HAP-1 (cell line): Measurements from ENCODE around the gene MOB1A.
A peak's percentile ranks its signal among the peaks of the same experiment; 100 is the strongest.
"Not testable (repeated sequence)": the region's sequence is repeated elsewhere in the genome, so short reads cannot be mapped to it uniquely, and the experiment has no call there.

Experiments
- DNase-seq, 2 experiments: peaks; one replicate each; pipeline ENCODE4 v3.0.0-alpha.2; 2016 to 2020; ENCODE audit warnings: low spot score in 2 of 2
- H3K27me3 ChIP-seq: fragments of 250-450 bp; sonication (Bioruptor Pico); 2 replicates; pipeline ENCODE4 v1.5.1; 2020; ENCODE audit warnings: low read depth, mild to moderate bottlenecking, moderate library complexity
- H3K36me3 ChIP-seq: fragments of 250-450 bp; sonication (Bioruptor Pico); replicated peaks from 2 replicates; pipeline ENCODE4 v1.5.1; 2020; ENCODE audit warnings: mild to moderate bottlenecking
- H3K4me1 ChIP-seq: fragments of 250-450 bp; sonication (Bioruptor Pico); 2 replicates; pipeline ENCODE4 v1.5.1; 2020; ENCODE audit warnings: mild to moderate bottlenecking
- H3K4me3 ChIP-seq: fragments of 250-450 bp; sonication (Bioruptor Pico); 2 replicates; pipeline ENCODE4 v1.5.1; 2020; ENCODE audit warnings: mild to moderate bottlenecking, moderate library complexity
- H3K9me3 ChIP-seq: fragments of 250-450 bp; sonication (Bioruptor Pico); 2 replicates; pipeline ENCODE4 v1.5.1; 2020; ENCODE audit warnings: mild to moderate bottlenecking, moderate library complexity
- in situ Hi-C: fragments of 300-500 bp; cut with MboI; formaldehyde crosslinking; loops from 3 replicates; pipeline ENCODE4 v1.14.3; 2020; ENCODE audit warnings: low sequenced_read_pairs, inconsistent platforms, mixed read lengths

Gene MOB1A

DNA sequence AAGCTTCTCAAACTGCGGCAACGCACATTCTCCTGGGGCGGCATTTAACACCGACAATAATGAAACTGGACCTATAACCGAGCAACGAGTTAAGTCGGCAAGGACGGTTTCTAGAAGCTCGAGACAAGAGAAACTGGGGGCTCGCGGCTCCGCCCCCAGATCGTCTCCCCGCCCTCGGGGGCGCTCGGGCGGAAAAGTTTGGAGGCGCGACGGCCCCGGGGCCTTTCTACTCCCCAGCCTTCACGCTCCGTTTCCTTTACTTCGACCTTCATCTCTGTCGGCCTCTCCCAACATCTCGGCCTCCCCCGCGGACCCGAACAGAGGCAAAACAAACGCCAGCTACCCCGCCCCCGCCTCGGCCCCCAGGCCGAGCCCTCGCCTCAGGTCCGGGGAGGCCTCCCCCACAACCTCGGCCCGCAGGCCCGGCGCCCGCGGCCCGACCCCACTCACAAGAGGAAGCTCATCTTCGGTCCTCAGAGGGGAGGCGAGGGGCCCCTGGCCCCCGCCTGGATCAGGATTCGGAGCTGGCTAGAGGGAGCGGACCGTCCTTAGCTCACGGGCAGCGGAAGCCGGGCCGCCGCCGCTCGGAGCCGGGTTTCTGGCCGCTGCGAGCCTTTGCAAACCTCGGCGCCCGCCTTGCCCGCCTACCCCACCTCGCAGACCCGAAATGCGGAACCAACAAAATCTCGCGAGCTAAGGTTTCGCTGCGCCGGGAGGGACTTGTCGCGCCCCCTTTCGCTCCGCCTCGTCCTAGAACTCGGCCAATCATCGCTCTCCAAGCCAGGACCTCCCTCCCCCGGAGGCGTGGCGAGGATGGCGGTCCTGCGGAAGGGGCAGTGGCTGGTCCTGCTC, at the start of gene MOB1A:
MOB1A (minus strand) TSS at position 669 of the 852 bp plus-strand sequence; CDS start at position 464, 205 bp downstream.
- Histone ChIP-seq H3K27me3 (no peaks in the 10 kb centered on the region), H3K4me1 (peaks cover 12% of the 10 kb centered on the region; the same call in 1 of the 2 replicates), H3K4me3 (peak within 1 kb of the TSS; percentile 97), H3K36me3 (peaks cover 9% of the 10 kb centered on the region), H3K9me3 (peaks cover 11% of the 10 kb centered on the region)
- in situ Hi-C loops, result no loop called here
- DNase-seq, result peak; percentile 98 to 99

- in situ Hi-C loops, result no loop called here
These were observed 49.0 kb upstream of the MOB1A start for GRCh38 chr2:74227646-74228045.

GRCh38 chr2:74226648-74227213, 48.1 kb upstream of the MOB1A start:
- no peaks in the 10 kb centered on the region for H3K9me3 ChIP-seq
- no peaks in the 10 kb centered on the region for H3K4me1 ChIP-seq
- no peaks in the 10 kb centered on the region for H3K27me3 ChIP-seq
- in situ Hi-C loops, result no loop called here
- DNase-seq, result no peak
- no peaks in the 10 kb centered on the region; the same call in 1 of the 2 replicates for H3K36me3 ChIP-seq
- H3K4me3 ChIP-seq, result no peak overlapping the region

More at GRCh38 chr2:74227646-74228045, 49.0 kb upstream of the MOB1A start:
- no peaks in the 10 kb centered on the region for H3K27me3 ChIP-seq
- no peak overlapping the region for H3K4me3 ChIP-seq
- H3K4me1 ChIP-seq, result no peaks in the 10 kb centered on the region
- no peaks in the 10 kb centered on the region for H3K9me3 ChIP-seq
- peak in 1 of 2 experiments; percentile 36 for DNase-seq
- H3K36me3 ChIP-seq, result no peaks in the 10 kb centered on the region

- no peaks in the 10 kb centered on the region for H3K9me3 ChIP-seq
- in situ Hi-C loops, result no loop called here
- DNase-seq, result no peak
- H3K27me3 ChIP-seq, result no peaks in the 10 kb centered on the region
- H3K4me1 ChIP-seq, result no peaks in the 10 kb centered on the region
- peaks cover 7% of the 10 kb centered on the region for H3K36me3 ChIP-seq
- no peak overlapping the region for H3K4me3 ChIP-seq
These were observed 47.2 kb upstream of the MOB1A start for GRCh38 chr2:74225698-74226459.

- Histone ChIP-seq H3K27me3 (no peaks in the 10 kb centered on the region), H3K36me3 (peaks cover 7% of the 10 kb centered on the region), H3K4me1 (no peaks in the 10 kb centered on the region), H3K9me3 (no peaks in the 10 kb centered on the region), H3K4me3 (no peak overlapping the region)
- DNase-seq, result no peak
- in situ Hi-C loops, result no loop called here
These were observed 45.5 kb upstream of the MOB1A start for GRCh38 chr2:74223941-74224770.

- in situ Hi-C loops, result no loop called here
- Histone ChIP-seq H3K4me1 (no peaks in the 10 kb centered on the region), H3K9me3 (no peaks in the 10 kb centered on the region)
These were observed 43.6 kb upstream of the MOB1A start for GRCh38 chr2:74222300-74222650.

DNA sequence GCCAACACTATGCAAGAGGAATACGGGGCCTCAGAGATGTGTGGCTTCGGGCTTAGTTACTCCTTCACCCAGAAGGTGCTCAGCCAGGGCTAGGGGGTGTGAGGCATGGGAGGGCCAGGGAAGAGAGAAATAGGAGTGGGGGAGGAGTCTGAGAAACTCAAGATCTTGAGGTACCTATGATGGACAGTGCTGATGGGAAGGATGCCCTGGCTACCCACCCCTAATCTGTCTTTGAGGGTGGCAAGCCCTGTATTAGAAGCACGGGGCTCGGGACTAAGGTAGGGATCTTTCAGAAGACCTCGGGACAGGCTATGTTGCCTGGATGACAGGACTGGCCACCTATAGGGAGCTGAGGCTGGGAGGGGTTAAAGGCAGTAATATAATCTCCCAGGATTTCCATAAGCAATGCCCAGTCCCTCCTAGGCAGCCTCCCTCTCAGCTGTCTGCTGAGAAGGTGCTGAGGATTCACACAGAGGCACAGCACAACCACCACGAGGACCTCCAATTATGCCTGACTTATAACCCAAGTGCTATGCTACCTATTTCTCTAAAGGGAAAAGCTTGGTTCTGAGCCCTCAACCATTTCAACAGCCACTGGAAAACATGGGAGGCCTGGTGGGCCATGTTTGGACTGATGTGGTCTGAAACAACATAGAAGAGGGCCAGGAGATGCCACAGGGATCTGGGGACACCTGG, 43.1 kb upstream of the MOB1A start:
- Histone ChIP-seq H3K36me3 (peaks cover 29% of the 10 kb centered on the region), H3K4me3 (no peak overlapping the region), H3K9me3 (no peaks in the 10 kb centered on the region), H3K4me1 (no peaks in the 10 kb centered on the region), H3K27me3 (no peaks in the 10 kb centered on the region)
- in situ Hi-C loops, result no loop called here
- no peak for DNase-seq

More at GRCh38 chr2:74222300-74222650, 43.6 kb upstream of the MOB1A start:
- H3K27me3 ChIP-seq, result no peaks in the 10 kb centered on the region
- peaks cover 24% of the 10 kb centered on the region for H3K36me3 ChIP-seq
- H3K4me3 ChIP-seq, result no peak overlapping the region
- no peak for DNase-seq

DNA sequence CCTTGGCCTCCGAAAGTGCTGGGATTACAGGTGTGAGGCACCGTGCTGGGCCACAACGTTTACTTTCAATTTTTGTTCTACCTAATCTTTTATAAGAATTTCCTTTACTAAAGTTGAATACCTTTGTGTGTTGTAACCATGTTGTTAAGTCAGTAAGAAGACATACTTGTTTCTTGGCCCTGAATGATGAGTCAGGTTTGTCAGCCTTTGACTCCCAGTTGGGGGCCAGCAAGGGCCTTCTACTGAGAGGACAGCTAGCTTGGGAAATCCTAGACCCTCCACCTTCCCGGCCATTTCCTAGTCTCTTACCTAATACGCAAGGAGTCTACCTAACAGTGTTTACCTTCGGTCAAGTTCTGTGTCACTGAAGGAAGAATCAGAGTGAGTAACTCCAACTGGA, 42.4 kb upstream of the MOB1A start:
- DNase-seq, result no peak
- in situ Hi-C loops, result no loop called here

DNA sequence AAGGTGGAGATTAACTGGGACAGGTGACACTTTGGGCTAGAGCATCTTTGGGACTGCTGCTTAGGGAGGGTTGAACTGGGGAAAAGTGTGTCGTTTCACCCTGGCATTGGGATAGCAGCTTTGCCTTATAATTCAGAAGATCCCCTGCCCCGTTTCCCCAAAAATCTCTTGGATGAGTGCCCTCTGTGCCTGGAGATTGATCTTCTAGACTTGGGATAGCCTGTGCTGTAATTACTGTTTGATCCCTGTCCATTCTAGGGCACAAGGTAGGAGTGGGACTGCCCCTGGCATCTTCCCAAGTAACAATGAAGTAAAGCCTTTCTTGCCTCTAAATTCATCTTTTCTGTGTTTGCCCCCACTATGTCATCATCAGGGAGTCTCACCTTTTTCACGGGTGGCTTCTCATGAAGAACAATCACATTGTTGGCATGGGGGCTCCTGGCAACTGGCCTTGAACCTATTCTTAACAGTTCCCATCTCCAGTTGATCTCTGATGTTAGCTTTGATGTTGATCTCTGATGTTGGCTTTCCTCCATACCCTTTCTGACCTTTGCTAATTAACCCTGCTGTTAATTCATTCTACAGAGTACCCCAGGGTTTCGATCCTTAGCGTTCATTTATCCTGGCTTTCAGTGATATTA, 41.3 kb upstream of the MOB1A start:
- DNase-seq, result no peak
- in situ Hi-C loops, result no loop called here
- Histone ChIP-seq H3K4me3 (no peak overlapping the region), H3K4me1 (no peaks in the 10 kb centered on the region), H3K27me3 (no peaks in the 10 kb centered on the region), H3K9me3 (no peaks in the 10 kb centered on the region), H3K36me3 (peaks cover 44% of the 10 kb centered on the region)

More for the DNA sequence above, 42.4 kb upstream of the MOB1A start:
- no peaks in the 10 kb centered on the region for H3K4me1 ChIP-seq
- no peaks in the 10 kb centered on the region for H3K9me3 ChIP-seq
- H3K4me3 ChIP-seq, result no peak overlapping the region
- peaks cover 36% of the 10 kb centered on the region for H3K36me3 ChIP-seq
- H3K27me3 ChIP-seq, result no peaks in the 10 kb centered on the region

DNA sequence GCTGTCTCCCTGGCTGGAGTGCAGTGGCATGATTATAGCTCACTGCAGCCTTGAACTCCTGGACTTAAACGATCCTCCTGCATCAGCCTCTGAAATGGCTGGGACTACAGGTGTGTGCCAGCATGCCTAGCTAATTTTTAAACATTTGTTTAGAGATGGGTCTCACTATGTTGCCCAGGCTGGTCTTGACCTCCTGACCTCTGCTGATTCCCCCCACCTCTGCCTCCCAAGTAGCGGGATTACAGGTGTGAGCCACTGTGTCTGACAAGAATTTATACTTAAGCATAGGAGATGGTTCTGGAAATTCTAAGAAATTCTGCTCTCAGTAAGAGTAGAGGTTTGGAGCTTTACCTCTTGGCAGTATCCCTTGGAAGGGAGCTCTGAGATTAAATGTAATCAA, 38.0 kb upstream of the MOB1A start:
- Histone ChIP-seq H3K4me1 (no peaks in the 10 kb centered on the region), H3K9me3 (no peaks in the 10 kb centered on the region), H3K4me3 (no peak overlapping the region), H3K27me3 (no peaks in the 10 kb centered on the region), H3K36me3 (peaks cover 71% of the 10 kb centered on the region)
- in situ Hi-C loops, result no loop called here
- DNase-seq, result no peak

DNA sequence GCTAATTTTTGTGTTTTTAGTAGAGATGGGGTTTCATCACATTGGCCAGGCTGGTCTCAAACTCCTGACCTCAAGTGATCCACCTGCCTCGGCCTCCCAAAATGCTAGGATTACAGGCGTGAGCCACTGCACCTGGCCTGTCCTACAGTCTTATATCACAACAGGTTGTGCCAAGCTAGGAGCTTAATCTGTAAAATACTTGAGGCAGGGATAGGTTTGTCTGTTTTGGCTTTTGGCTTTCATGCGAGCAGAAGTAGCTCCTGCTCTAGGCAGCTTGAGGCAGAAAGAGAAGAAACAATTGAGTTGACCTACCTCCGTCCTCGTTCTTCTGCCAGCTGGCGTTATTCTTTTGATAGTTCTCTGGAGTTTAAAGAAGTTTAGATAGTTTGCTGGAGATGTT, 37.1 kb upstream of the MOB1A start:
- peaks cover 72% of the 10 kb centered on the region for H3K36me3 ChIP-seq
- H3K4me3 ChIP-seq, H3K27me3 ChIP-seq, in situ Hi-C loops, DNase-seq, H3K9me3 ChIP-seq, H3K4me1 ChIP-seq: not testable (repeated sequence)

DNA sequence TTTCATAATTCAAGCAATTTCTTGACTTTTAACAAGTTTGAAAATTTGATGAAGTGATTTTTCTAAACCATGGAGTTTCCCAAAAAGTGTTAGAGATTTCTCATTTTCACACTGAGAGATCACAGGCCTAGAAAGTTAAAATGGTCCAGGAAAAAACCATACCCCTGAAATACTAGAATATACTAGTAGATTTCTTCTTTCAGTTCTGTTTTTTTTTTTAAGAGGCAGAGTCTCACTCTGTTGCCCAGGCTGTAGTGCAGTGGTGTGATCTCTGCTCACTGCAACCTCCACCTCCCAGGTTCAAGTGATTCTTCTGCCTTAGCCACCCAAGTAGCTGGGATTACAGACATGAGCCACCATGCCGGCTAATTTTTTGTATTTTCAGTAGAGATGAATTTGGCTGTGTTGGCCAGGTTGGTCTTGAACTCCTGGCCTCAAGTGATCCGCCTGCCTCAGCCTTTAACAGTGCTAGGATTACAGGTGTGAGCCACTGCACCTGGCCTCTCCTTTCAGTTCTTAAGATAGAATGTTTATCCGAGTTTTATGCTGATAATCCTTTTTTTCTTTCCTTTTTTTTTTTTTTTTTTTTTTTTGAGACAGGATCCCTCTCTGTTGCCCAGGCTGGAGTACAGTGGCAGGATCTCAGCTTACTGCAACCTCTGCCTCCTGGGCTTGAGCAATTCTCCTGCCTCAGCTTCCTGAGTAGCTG, 34.2 kb upstream of the MOB1A start:
- in situ Hi-C loops, result no loop called here
- Histone ChIP-seq H3K27me3 (no peaks in the 10 kb centered on the region), H3K36me3 (peaks cover 91% of the 10 kb centered on the region), H3K4me3 (no peak overlapping the region), H3K9me3 (no peaks in the 10 kb centered on the region), H3K4me1 (no peaks in the 10 kb centered on the region)
- no peak for DNase-seq
